Heart left ventricle (tissue), 13 donors: ENCODE data around the gene NCOA5.

Experiments
- POLR2A ChIP-seq, 2 donors: fragments of 450-650 bp; IDR thresholded peaks; one replicate each; pipeline ENCODE4 v1.6.1; 2017; ENCODE audit warnings: antibody characterized with exemption in 2 of 2, mild to moderate bottlenecking in 2 of 2, moderate library complexity in 2 of 2
- TF ChIP-seq, protein P1 (sequence below), 12 donors: fragments of 200-600 bp; sonication (generic) in 4 of 12; IDR thresholded peaks; one replicate each; pipeline versions ENCODE4 v1.5.0 to v1.8.0; 2018 to 2022; ENCODE audit warnings: antibody characterized with exemption in 12 of 12, mild to moderate bottlenecking in 5 of 12
- donor health status: ischemic (EF 13 %, LVEDD 7.1; RV severe dilation, severe dysfunction).
- donor health status: DM: no; HTN: yes; CAD: no.
- donor health status: DM: no; HTN: no; CAD: no.
- donor health status: ischemic (EF 25% LVEDD 6.9; RV normal size, moderate dysfunction).
- donor health status: ischemic (EF 25% LVEDD 5.7; RV mildly dilated, moderate dysfunction).
- donor health status: ischemic (EF 35%, LVEDD 5.7; RV mildly dilated, moderate dysfunction).
- donor health status: nonischemic (EF 11% LVEDD 7.7; RV severe dilation, severe dysfunction).
- donor health status: DM: yes; HTN: yes; CAD: no.
- donor health status: PGD.
- donor health status: ischemic (EF 29% LVEDD 5.4; RV normal size, mild dysfunction).
- donor health status: nonischemic (EF 23%, LVEDD 6.1; RV moderate dilation, normal function).

DNA sequence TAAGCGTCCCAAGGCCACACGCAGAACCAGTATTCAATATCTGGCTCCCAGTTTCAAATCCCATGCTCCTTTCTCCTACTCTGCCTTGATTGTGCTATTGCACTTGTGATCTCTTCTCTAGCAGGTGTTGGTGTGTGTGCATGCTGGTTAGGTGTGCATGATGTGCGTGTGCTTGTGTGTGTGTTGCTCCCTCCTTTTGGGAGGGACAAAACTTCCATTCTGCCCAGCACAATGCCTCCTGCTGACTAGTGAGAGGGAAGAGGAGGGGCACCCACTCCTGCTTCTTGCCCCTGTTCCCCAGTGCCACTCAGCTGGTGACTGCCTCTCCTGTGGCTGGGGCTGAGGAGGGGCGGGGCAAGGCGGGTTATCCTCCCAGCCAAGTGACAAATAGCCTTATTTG lies 48.1 kb upstream of the NCOA5 start:
- TF ChIP-seq, protein P1, sequence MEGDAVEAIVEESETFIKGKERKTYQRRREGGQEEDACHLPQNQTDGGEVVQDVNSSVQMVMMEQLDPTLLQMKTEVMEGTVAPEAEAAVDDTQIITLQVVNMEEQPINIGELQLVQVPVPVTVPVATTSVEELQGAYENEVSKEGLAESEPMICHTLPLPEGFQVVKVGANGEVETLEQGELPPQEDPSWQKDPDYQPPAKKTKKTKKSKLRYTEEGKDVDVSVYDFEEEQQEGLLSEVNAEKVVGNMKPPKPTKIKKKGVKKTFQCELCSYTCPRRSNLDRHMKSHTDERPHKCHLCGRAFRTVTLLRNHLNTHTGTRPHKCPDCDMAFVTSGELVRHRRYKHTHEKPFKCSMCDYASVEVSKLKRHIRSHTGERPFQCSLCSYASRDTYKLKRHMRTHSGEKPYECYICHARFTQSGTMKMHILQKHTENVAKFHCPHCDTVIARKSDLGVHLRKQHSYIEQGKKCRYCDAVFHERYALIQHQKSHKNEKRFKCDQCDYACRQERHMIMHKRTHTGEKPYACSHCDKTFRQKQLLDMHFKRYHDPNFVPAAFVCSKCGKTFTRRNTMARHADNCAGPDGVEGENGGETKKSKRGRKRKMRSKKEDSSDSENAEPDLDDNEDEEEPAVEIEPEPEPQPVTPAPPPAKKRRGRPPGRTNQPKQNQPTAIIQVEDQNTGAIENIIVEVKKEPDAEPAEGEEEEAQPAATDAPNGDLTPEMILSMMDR (IDR thresholded peaks at IDR 0.05): no peak
- no peak for TF ChIP-seq POLR2A (IDR thresholded peaks at IDR 0.05)
